ENCODE data around the gene CARMIL3.
A peak's percentile ranks its signal among the peaks of the same experiment; 100 is the strongest.

Gene CARMIL3

GRCh38 chr14:24077086-24077485 is 25.3 kb downstream of the CARMIL3 start:
- DNase-seq: no peak

GRCh38 chr14:24078146-24078545 is 26.3 kb downstream of the CARMIL3 start:
- DNase-seq: no peak

- no peak for DNase-seq
Observed at GRCh38 chr14:24079491-24080141, 27.8 kb downstream of the CARMIL3 start.

- DNase-seq: no peak
Observed at GRCh38 chr14:24080142-24080530, 28.3 kb downstream of the CARMIL3 start.

GRCh38 chr14:24080888-24081738 is 29.3 kb downstream of the CARMIL3 start:
- DNase-seq: peak; percentile 75

GRCh38 chr14:24081739-24082211 is 30.0 kb downstream of the CARMIL3 start:
- no peak for DNase-seq

GRCh38 chr14:24082411-24083080 is 30.7 kb downstream of the CARMIL3 start:
- DNase-seq: no peak

- no peak for DNase-seq
Observed at GRCh38 chr14:24083462-24083861, 31.7 kb downstream of the CARMIL3 start.

GRCh38 chr14:24084440-24084839 is 32.6 kb downstream of the CARMIL3 start:
- no peak for DNase-seq

- no peak for DNase-seq
Observed at GRCh38 chr14:24085215-24085614, 33.4 kb downstream of the CARMIL3 start.

- no peak for DNase-seq
Observed at GRCh38 chr14:24086193-24086955, 34.6 kb downstream of the CARMIL3 start.

- no peak for DNase-seq
Observed at GRCh38 chr14:24087004-24087403, 35.2 kb downstream of the CARMIL3 start.

GRCh38 chr14:24088095-24088494 is 36.3 kb downstream of the CARMIL3 start:
- no peak for DNase-seq

GRCh38 chr14:24089890-24090289 is 38.1 kb downstream of the CARMIL3 start:
- no peak for DNase-seq

- DNase-seq: no peak
Observed at GRCh38 chr14:24092110-24092504, 40.3 kb downstream of the CARMIL3 start.

GRCh38 chr14:24092505-24093206 is 40.8 kb downstream of the CARMIL3 start:
- DNase-seq: no peak

GRCh38 chr14:24093207-24093900 is 41.5 kb downstream of the CARMIL3 start:
- no peak for DNase-seq

- peak; percentile 91 for DNase-seq
Observed at GRCh38 chr14:24093901-24094840, 42.4 kb downstream of the CARMIL3 start, which contains the start of gene PCK2. Gene PCK2, plus strand, starts transcription at chr14:24094311. Its CDS starts 95 bp downstream, at chr14:24094406.

GRCh38 chr14:24094841-24095270 is 43.0 kb downstream of the CARMIL3 start:
- peak; percentile 23 for DNase-seq

Measured in activated naive CD4-positive, alpha-beta T cell treated with Interleukin-2 at 50 U/mL for 16 hours (primary cell).